Activated CD8-positive, alpha-beta memory T cell treated with anti-CD3 and anti-CD28 coated beads for 1 hour (primary cell): ENCODE data around the gene SLC8A2.

Source experiments
- DNase-seq, 2 donors: peaks; one replicate each; pipeline ENCODE4 v3.0.0-alpha.2; 2020; ENCODE audit warnings: low read depth in 1 of 2; ENCODE audit errors: extremely low read depth in 1 of 2

Gene SLC8A2, protein sequence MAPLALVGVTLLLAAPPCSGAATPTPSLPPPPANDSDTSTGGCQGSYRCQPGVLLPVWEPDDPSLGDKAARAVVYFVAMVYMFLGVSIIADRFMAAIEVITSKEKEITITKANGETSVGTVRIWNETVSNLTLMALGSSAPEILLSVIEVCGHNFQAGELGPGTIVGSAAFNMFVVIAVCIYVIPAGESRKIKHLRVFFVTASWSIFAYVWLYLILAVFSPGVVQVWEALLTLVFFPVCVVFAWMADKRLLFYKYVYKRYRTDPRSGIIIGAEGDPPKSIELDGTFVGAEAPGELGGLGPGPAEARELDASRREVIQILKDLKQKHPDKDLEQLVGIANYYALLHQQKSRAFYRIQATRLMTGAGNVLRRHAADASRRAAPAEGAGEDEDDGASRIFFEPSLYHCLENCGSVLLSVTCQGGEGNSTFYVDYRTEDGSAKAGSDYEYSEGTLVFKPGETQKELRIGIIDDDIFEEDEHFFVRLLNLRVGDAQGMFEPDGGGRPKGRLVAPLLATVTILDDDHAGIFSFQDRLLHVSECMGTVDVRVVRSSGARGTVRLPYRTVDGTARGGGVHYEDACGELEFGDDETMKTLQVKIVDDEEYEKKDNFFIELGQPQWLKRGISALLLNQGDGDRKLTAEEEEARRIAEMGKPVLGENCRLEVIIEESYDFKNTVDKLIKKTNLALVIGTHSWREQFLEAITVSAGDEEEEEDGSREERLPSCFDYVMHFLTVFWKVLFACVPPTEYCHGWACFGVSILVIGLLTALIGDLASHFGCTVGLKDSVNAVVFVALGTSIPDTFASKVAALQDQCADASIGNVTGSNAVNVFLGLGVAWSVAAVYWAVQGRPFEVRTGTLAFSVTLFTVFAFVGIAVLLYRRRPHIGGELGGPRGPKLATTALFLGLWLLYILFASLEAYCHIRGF

DNA sequence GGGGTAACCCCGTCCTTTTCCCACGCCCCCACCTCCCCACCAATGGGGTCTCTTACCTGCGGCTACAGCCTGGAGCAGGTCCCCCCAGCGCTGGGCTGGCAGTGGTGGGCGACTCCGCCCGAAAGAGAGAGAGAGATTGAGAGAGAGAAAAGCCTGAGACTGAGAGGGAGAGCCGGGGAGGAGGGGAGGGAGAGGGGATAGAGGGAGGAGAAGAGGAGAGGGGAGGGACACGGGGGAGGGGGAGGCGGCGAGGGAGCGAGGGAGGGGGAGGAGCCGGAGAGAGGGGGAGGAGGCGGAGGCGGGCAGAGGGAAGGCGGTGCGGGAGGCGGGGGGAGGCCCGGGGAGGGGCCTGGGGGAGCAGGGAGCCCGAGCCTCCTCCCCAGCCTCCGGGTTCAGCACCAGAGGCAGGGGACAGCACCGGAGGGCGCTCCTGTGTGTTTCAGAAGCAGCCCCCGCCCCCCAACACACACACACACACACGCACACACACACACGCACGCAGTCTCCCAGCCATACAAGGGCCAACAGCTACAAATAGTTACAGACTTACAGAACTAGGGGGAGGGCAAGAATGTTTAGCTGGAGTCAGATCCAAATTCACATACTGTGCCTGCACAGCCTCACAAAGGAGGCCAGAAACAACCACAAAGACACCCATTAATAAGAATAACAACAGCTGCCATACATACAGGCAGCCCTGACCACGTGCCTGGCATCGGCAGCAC is at the start of gene SLC8A2:
SLC8A2 (minus strand) TSS at position 161 of the 725 bp plus-strand sequence. CDS start 5,490 bp downstream, outside the sequence.
- peak in 1 of 2 donors; percentile 40 for DNase-seq

DNA sequence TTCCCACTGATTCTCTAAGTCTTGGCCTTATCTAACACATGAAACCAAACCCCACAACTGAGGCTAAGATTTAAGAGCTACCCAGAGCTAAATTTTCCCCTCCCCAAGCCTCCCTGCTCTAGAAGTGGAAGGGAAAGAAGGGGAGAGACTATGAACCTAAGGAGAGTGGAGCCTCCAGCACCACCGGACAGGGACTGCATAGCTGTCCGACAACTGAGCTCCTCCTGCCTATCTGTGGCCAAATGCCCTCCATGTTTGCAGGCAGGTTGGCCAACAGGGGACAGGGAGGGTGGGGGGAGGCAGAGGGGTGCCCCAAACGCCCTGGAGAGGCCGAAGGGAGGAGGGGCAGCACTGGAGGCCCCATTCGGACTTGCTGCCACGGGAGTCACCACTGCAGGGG is 49.1 kb upstream of the SLC8A2 start:
- no peak for DNase-seq

DNA sequence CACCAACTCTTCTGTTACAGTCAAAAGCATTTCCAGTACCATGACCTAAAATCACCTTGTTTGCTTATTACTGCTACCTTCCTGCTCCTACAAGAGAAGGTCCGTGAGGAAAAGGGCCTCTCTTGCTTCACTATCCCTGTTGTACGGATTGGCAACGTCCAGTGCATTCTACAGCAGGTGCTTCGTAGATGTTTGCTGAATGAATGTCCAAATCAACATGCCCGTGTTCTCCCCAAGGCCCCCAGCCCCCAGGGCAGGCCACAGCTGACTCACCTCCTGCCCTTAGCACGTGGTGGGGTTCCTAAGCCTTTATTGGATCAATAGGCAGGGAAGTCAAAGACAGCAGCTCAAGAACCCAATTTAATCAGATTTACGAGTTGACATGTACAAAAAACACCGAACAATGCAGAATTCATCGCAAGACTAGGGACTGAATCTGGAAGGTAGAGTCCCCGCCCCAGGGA is 48.7 kb upstream of the SLC8A2 start:
- no peak for DNase-seq

- no peak for DNase-seq
Observed at GRCh38 chr19:47518854-47519253, 47.2 kb upstream of the SLC8A2 start.

DNA sequence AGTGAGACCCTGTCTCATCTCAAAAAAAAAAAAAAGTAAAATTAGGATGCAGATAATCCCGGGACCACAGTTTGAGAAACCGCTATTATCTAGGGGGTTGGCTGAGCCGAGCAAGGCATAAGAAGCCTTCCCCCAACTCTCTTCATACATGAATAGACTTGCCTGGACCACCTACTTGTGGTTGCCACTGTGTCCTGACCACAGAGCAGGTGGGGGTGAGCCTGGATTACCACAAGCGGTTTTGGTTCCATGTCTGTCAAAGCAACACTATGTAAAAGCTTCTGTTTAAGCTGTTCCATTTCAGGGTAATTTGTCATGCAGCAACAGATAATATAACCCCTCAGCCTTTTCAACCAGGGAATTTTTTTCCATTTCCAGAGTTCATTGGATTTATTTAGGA is 46.4 kb upstream of the SLC8A2 start:
- DNase-seq = no peak

DNA sequence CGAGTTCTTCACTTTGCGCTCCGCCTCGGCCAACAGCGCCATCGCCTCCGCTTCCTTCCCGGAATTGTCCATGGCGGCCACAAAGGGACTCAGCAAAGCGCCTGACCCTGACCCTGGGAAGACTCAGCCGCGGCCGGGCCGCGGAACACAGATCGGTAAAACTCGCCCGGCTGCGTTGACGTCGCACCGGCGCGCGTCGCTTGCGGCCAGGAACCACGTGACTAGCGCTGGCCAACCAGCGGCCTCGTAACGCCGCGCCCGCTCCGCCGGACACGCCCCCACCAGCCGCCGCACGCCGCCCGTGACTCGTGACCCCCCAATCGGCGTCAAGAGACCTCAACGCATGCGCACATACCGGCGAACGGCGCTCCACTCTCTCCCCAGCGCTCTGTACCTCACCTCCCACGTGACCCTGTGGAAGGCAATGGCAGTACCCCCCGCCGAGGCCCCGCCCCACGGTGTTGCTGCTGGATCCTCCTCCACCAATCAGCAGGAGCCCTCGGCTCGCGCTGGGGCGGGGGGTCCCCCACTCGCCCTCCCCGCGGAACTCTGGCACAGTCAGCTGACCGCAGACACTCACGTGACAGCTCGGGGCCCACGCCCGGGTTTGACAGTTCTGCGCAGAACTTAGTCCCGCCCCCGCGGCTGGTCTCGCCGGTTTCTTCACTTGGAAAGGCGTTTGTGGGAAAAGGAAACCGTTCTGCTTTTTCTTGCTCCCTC is 43.3 kb upstream of the SLC8A2 start, which contains the start of gene NAPA:
NAPA (minus strand) TSS at position 195 of the 720 bp plus-strand sequence; CDS start at position 72, 123 bp downstream.
- peak; percentile 100 for DNase-seq

GRCh38 chr19:47514151-47514868 is 42.6 kb upstream of the SLC8A2 start:
- no peak for DNase-seq

DNA sequence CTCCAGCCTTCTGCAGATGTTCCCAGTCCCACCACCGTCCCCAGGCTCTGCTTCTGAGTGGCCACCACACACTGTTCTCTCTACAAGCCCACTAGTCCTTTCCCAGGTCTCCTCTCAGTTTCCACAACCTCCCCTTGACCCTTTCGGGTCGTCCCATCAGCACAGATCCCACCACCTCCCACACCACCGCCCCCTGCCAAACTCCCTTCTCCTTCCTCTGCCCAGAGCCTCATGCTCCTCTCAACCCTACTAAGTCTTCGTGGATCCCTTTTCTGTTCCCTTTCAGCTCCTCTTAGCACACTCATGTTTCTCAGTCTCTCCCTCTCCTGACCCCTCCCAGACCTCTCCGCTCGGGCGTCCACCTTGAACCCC is 41.2 kb upstream of the SLC8A2 start:
- DNase-seq = no peak

DNA sequence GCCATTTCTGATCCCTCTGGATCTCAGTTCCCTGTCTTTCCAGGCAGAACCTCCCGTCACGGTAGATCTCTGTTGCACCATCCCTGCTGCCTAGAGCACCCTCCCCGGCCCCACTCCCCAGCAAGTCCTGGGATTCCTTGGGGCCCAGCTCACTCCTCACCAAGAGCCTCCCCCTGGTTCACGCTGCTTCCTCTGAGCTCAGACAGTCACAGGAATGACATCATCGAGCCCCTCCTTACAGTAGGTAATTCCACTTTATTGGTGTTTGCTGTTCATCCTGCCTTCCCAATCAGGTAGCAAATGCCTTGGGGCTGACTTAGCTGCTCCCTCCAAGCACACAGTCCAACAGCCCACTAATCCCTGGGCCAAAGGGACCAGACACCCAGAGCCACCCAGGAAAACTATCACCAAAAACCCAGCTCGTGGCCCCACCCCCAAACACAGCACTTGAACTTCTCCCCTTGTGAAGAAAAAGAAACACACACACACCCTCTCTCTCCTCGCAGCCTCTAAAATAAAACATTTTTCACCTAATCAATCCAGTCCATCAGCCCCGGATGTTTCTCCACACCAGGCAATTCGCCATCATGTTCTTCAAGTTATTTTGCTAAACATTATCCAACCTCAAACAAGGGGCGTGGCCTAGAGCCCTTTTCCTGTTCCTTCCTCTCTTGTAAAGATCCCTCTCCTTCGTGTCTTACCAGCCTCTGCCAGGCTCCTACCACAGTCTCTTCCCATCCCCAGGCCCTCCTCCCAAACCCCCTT is 40.7 kb upstream of the SLC8A2 start:
- DNase-seq = no peak

GRCh38 chr19:47511681-47512080 is 40.0 kb upstream of the SLC8A2 start:
- no peak for DNase-seq

DNA sequence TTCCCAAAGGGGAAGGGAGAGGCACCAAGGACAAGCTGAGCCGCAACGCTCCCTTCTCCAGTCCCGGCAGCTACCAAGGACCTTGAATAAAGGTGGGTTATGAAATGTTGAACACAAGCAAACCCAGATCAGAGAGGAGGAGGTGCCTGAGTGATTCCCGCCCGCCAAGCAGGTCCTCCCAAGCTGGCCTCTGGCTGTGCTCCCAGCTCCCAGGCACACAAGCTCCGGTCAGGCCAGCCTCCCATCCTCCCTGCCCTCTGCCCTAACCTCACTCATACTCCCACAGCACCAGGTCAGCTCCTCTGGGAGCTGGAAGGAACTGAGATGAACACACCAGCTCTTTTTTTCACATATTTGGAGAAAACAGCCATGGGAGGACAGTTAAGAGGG is 39.4 kb upstream of the SLC8A2 start:
- DNase-seq = no peak

DNA sequence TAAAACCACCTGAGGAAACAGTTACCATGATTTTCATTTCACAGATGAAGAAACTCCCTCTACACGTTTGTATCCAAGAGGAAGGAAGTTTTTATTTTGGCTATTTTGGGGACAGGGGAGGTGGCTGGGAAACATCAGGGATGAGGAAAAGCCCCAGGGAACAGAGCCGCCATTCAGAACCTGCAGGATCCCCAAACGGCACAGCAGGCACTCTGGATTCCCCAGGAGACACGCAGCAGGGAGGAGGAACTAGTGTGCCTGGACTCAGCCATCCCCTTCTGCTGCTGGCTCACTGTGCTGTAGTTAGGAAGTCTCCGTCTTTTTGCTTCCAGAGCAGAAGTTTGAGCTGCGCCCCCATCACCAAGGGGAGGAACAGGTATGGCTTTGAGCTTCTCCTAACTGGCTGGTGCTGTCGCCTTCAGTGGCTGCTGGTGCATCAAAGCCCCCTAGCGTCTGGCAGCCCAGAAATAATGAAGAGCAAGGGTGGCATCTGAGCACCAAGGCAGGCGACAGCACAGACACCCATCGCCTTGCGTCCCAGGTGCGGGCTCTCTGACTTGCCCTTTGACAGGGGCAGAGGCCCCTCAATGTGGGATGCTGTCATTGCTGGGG is 38.9 kb upstream of the SLC8A2 start:
- DNase-seq = no peak

DNA sequence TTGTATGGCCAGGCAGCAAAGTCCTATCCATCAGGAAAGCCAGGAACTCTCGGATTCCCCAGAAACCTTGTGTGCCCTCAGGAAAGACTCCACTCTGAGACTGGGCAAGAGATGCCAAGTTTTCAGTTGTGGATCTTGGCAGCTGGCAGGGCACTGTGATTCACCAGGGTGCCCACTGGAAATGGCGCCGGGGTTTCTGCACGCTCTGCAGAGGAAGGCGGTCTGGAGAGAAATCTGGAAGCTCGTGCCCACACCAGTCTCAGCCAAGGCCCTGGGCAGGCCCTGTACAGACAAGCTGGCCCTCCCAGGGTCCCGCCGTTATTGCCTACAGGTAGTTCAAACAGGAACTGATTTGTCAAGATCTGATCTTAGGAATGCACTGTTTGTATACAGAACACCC is 38.3 kb upstream of the SLC8A2 start:
- DNase-seq = no peak

- no peak for DNase-seq
Observed at GRCh38 chr19:47509170-47509847, 37.6 kb upstream of the SLC8A2 start.

GRCh38 chr19:47508721-47509120 is 37.0 kb upstream of the SLC8A2 start:
- DNase-seq = no peak

- no peak for DNase-seq
Observed at GRCh38 chr19:47507924-47508553, 36.3 kb upstream of the SLC8A2 start.

GRCh38 chr19:47507012-47507411 is 35.3 kb upstream of the SLC8A2 start:
- no peak for DNase-seq
